NCI-H1436 treated with DMSO at 0.1 percent for 48 hours (cell line): ENCODE data around the gene TINAGL1.

ENCODE experiments used
- DNase-seq: peaks from one replicate; lab custom pipeline; 2025; lab: John Stamatoyannopoulos, UW

The TINAGL1 gene

DNA sequence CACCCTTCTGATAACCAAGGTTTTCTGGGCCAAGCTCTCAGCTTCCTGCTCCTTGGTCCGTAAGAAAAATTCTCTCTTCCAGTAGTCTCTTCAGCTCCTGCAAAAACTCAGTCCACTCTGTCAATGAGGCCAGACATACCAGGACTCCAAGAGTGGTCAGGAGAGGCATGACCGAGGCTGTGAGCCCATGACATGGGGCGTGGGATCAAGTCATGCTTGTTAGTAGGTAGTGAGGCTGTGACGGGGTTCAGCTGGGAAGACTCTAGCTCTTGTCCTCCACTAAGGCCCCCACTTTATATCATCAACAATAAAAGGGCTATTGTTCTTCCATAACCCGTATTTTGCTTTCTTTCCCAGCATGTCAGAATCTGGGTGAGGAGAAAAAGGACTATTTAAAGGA is 31.0 kb downstream of the TINAGL1 start:
- DNase-seq, result no peak

DNA sequence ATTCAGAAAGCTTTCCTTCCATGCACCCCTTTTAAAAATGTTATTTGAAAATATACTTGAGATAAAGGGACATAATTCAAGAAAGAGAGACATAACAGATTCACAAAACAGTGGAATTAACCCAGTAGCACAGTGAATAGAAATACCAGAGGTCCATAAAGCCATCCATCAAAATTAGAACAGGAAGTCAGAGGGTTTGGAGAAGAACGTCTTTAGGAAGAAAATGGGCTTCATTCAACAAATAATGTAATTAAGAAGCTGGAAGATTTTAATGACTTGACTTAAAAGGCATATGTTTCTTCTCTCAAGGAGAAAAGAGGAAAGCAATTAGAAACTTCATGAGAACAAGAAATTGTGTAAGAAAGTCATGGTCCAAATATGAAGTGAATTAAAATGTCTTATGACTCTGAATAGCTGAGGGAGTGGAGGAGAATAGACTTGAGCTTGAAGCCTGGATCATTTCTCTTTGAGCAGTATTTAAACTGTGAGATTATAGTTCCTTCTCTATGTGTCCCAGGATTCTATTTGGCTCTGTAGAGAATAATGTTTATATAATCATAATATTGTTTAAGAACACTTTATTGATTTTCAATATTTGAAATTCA is 33.3 kb downstream of the TINAGL1 start:
- no peak for DNase-seq

DNA sequence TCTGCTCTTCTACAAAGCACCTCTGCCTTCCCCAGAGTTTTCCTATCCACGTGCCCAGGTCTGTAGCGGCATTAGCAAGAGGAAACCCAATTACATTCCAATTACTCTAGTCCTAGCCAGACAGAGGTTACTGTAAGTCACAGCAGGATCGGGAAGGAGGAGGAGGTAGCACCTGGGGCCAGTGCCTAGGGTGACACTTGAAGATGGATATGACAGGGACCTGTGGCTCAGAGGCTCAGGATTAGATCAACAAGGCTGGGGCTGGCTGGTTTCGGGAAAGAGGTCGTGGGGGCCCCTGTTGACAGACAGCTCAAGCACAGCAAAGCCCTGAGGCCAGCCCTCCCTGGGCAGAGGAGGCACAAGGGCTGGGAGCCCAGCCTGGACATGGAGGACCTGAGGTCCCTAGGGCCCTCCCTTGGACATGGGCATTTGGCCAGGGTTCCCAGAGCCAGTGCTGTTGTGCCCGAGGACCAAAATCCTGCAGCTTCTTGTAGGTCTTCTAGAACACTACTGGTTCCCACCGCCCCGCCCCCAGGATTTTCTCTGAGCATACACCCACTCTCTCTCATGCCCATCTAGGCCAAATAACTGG is 38.2 kb downstream of the TINAGL1 start:
- no peak for DNase-seq

DNA sequence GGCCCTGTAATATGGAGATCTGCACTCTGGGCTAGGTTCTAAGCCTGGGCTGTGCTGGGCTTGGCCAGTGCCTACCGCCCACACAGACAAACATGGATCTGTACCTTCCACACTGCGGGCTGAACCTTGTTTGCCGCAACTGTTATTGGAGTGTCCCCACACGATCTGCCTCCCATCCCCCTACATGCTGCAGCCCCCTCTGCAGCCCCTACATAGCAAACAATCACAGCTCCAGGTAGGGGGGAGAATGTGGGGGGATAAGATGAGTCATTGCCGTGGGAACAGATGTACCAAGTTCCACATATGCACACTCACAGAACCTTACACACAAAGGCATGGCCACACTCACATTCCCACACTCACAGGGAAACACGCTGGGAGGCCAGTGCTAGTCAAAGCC is 39.1 kb downstream of the TINAGL1 start:
- no peak for DNase-seq

- DNase-seq, result no peak
Measured at GRCh38 chr1:31615939-31616338, 39.6 kb downstream of the TINAGL1 start.

DNA sequence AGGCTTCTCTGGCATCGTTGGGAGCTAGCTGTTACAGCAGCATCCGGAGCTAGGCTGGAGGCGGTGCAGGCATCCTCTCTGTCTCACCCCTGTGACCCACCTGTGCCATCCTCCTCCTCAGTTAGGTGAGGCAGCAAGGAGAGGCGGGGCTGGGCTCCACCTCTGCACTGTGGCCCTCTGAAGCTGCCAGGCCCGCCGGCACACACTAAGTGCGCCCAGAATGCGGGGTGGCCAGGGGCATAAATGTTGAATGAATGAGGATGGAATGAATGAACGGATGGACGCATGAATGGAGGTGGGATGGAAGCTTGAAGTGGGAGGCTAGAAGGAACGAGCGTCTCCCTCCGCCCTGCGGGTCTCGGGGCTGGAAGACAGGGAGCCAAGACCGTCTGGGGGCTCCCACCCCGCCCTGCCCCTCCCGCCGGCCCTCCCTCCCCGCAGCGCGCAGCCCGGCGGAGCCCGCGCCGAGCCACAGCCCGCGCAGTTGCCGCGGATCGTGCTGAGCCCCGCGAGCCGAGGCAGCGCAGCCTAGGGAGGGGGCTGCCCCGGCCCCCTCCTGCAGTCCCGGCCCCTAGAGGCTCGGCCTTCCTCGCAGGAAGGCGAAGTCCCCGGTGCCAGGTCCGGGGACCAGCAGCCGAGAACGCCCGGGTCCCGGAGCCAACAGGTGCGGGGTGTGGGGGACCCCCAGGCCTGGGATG is 41.1 kb downstream of the TINAGL1 start, which contains the start of gene HCRTR1:
Gene HCRTR1 (plus strand): TSS at position 472 of the 698 bp plus-strand sequence. CDS start 1,504 bp downstream, outside the sequence.
- DNase-seq, result no peak

GRCh38 chr1:31617916-31618746 is 41.8 kb downstream of the TINAGL1 start:
- no peak for DNase-seq

GRCh38 chr1:31618916-31619846 is 42.9 kb downstream of the TINAGL1 start:
- DNase-seq, result no peak

DNA sequence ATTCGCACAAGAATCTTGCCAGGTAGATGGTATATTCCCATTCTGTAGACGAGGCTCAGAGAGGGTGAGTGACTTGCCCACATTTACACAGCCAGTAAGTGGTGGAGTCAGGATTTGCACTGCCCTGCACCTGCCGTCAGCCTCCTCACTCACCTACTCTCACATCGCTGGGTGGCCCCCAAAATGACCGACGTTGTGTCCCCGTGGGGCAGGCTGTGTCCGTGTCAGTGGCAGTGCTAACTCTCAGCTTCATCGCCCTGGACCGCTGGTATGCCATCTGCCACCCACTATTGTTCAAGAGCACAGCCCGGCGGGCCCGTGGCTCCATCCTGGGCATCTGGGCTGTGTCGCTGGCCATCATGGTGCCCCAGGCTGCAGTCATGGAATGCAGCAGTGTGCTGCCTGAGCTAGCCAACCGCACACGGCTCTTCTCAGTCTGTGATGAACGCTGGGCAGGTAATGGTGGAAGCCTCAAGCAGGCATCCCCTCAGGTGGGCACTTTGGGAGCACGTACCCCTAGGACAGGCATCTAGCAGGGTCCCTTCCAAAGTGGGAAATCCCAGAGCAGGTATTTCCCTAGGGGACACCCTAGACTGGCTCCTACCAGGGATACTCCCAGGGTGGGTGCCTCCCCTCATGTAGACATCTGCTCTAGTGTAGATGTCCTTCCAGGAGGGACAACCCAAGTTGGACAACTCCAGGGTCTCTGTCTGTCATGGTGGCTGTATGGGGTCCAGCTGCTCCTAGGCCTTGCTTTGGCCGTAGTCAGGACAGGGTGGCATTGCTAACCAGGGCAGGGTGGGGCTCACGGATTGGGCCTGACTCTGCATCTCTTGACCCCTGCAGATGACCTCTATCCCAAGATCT is 44.5 kb downstream of the TINAGL1 start:
- DNase-seq, result no peak

DNA sequence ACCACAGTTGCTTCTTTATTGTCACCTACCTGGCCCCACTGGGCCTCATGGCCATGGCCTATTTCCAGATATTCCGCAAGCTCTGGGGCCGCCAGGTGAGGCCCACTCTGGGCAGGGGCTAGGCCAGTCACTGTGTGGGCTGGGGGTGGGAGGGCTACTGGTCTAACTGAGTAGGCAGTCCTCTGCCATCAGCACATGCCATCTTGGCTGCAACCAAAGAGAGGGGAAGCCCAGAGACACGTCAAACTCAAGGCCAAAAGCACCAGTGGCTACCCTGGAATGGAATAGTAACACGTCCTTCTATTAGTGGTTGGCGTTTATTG is 45.1 kb downstream of the TINAGL1 start:
- no peak for DNase-seq

- DNase-seq, result no peak
Measured at GRCh38 chr1:31621847-31622730, 45.8 kb downstream of the TINAGL1 start.

- DNase-seq, result no peak
Measured at GRCh38 chr1:31623365-31623764, 47.0 kb downstream of the TINAGL1 start.

- no peak for DNase-seq
Measured at GRCh38 chr1:31624309-31624708, 48.0 kb downstream of the TINAGL1 start.

- DNase-seq, result no peak
Measured at GRCh38 chr1:31624731-31625514, 48.6 kb downstream of the TINAGL1 start.

DNA sequence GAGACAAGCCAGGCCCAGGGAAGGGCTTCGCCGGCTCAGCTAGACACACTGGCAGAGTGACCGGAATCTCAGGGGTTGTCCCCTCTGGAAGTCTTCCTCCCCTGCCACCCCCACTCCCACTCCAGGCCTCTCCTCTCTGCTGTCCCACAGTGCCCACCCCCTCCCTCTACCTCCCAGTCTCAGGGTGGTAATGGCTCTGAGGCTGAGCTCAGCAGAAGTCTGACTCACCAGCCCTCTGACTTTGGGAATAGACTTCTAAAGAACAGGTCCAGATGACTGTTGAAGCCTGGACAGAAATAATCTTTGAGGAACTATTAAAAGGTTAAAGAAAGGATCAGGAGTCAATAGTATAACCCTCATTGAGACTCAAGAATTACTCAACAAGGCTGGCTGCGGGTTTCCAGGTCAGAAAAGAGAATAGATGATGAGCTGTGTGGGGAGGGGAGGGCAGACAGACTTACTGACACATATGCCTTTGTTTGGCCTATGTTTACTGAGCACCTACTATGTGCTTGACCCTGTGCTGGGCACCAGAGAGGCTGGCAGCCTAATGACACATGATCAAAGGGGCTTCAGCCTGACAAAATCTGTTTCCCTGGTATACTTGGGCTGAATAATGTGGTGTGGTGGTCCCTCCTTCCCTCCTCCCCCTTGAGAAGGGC is 49.4 kb downstream of the TINAGL1 start:
- no peak for DNase-seq

GRCh38 chr1:31626223-31627207 is 50.2 kb downstream of the TINAGL1 start:
- no peak for DNase-seq
